Fibroblast of pulmonary artery (primary cell): Measurements from ENCODE around the gene VWA5A.
A peak's percentile ranks its signal among the peaks of the same experiment; 100 is the strongest.

Experiments
- DNase-seq: peaks from one replicate; pipeline ENCODE4 v3.0.0-alpha.2; 2010; ENCODE audit warnings: low read depth
- H3K4me3 ChIP-seq: replicated peaks from 2 replicates; pipeline ENCODE4 v1.5.1; 2011; ENCODE audit warnings: low read depth, mild to moderate bottlenecking, control low read depth, low read length, moderate library complexity
- TF ChIP-seq, protein P1 (sequence below): IDR thresholded peaks from 2 replicates; pipeline ENCODE4 v1.5.1; 2011; ENCODE audit warnings: mild to moderate bottlenecking, control low read depth, low read length, inconsistent platforms; ENCODE audit errors: missing control alignments

Gene VWA5A

GRCh38 chr11:124074554-124074953, 40.7 kb upstream of the VWA5A start:
- no peak for DNase-seq
- TF ChIP-seq, protein P1, sequence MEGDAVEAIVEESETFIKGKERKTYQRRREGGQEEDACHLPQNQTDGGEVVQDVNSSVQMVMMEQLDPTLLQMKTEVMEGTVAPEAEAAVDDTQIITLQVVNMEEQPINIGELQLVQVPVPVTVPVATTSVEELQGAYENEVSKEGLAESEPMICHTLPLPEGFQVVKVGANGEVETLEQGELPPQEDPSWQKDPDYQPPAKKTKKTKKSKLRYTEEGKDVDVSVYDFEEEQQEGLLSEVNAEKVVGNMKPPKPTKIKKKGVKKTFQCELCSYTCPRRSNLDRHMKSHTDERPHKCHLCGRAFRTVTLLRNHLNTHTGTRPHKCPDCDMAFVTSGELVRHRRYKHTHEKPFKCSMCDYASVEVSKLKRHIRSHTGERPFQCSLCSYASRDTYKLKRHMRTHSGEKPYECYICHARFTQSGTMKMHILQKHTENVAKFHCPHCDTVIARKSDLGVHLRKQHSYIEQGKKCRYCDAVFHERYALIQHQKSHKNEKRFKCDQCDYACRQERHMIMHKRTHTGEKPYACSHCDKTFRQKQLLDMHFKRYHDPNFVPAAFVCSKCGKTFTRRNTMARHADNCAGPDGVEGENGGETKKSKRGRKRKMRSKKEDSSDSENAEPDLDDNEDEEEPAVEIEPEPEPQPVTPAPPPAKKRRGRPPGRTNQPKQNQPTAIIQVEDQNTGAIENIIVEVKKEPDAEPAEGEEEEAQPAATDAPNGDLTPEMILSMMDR: no peak

DNA sequence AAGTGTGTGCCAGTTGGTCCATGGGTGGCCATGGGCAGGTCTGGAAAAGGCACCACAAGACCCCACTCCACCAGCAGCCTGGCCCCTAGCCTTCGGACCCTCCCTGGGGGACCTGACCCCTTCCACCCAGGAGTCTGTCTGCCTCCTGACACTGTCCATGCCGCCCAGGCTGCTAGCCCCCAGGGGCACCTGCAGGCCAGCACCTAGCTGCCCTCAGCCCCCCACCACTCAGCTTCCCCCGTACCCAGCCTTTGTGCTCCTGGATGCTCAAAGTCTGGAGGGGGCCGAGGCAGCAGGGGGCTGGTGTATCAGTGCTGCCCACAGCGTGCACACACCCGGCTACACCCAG, 39.8 kb upstream of the VWA5A start:
- TF ChIP-seq, protein P1: no peak
- no peak for DNase-seq
- H3K4me3 ChIP-seq: no peak overlapping the region

More at GRCh38 chr11:124074554-124074953, 40.7 kb upstream of the VWA5A start:
- no peak overlapping the region for H3K4me3 ChIP-seq

GRCh38 chr11:124075841-124076651, 39.2 kb upstream of the VWA5A start:
- TF ChIP-seq, protein P1: no peak
- H3K4me3 ChIP-seq: peak overlapping the region; percentile 50
- no peak for DNase-seq

- no peak overlapping the region for H3K4me3 ChIP-seq
- DNase-seq: no peak
- TF ChIP-seq, protein P1: no peak
Observed at GRCh38 chr11:124077266-124077665, 38.0 kb upstream of the VWA5A start.

DNA sequence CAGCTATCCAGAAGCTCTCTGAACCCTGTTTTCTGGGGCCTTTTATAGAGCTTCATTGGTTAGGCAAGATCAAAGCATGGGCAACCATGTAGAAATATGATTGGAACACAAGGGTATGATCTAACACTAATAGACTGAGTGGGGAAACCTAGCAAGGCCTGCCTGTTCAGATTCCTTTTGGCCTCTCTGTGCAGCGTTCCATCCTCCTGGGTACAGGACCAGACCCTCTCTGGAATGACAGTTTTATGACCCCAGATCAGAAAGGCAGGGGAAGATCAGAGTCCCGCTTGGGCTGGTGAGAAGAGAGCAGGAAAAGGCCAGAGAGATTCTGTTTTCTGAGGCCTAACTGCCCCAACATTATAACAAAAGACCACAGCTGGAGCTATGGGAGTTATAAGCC, 36.7 kb upstream of the VWA5A start:
- H3K4me3 ChIP-seq: no peak overlapping the region
- no peak for DNase-seq
- TF ChIP-seq, protein P1: no peak

DNA sequence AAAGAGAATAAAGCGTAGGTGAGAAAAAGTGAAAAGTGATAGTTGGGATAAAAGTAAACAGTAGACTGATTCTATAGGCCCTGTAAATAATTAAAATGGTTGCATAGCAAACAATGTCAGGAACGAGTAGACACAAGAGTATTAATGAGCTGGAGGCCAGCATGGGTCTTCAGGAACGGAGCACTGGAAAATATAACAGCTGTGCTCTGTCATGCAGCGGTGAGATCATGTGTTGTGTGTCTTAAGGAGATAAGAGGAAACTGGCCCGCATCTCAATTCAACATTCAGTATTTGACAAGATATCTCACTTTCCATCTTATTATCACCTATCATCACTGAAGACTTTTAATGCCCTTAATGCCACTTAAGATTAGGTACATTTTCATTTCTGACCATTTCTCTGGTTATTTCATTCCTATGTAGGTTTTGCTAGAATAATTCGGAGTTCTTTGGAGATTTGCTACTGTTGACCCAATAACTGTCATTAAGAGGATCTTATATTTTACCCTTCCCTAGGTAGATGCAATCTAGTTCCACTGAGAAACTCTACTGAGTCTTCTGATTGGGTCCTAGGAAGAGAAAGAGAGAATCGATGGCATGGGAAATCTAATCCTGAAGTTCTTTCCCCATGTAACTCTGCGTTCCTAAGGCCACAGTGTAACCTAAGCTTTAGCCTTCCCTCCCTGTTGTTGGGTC, 35.5 kb upstream of the VWA5A start:
- TF ChIP-seq, protein P1: no peak
- H3K4me3 ChIP-seq: no peak overlapping the region
- DNase-seq: peak; percentile 28
